Activated gamma-delta T cell treated with Interleukin-2 at 50 U/mL for 16 hours (primary cell): ENCODE measurements around the gene MRPL10.
A peak's percentile ranks its signal among the peaks of the same experiment; 100 is the strongest.

Experiments used
- DNase-seq: peaks from one replicate; pipeline ENCODE4 v3.0.0-alpha.2; 2020

Gene MRPL10

DNA sequence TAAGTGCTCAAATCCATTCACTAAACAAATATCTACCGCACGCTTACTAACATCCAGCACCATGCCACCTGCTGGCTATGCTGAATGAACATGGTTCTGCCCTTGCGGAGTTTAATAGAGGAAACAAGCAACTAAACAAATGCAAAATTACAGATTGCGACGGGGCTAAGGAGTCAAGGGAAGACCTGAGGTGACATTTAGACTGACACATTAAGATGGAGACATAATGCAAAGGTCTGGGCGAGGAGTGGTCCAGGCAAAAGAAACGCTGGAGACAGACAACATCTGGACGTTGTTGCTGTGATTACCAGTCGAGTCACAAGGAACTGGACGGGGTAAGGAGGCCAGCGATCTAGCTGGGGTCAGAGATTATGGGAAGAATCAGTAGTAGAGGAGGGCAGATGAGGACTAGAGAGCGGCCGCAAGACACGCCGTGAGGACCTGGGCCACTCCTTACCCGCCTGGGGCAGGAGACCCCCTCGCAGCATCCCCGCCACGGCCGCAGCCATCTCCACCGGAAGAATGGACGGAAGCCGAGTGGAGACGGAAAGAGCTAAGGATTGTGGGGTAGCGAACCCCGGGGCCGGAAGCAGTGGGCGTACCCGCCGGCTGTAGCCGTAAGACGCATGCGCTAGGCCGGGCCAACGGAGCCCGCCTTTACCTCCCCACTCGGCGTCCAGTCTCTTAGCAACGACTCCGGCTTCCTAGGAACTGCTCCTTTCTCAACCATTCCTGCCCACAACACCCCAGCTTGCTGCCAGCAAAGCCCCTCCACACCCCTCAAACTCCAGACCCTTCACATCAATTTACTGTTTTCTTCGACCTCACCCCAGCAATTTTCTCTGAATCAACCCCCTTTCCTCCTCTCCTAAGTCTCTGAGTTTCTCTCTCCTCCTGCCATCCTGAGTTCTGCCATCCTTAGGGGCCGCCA is at the start of gene MRPL10, which contains the start of gene LRRC46:
TSS of gene MRPL10 (minus strand) at position 539 of the 931 bp plus-strand sequence. CDS start at position 509, 30 bp downstream.
TSS of gene LRRC46 (plus strand) at position 668 of the 931 bp plus-strand sequence. CDS start 320 bp downstream, outside the sequence.
- peak; percentile 91 for DNase-seq

DNA sequence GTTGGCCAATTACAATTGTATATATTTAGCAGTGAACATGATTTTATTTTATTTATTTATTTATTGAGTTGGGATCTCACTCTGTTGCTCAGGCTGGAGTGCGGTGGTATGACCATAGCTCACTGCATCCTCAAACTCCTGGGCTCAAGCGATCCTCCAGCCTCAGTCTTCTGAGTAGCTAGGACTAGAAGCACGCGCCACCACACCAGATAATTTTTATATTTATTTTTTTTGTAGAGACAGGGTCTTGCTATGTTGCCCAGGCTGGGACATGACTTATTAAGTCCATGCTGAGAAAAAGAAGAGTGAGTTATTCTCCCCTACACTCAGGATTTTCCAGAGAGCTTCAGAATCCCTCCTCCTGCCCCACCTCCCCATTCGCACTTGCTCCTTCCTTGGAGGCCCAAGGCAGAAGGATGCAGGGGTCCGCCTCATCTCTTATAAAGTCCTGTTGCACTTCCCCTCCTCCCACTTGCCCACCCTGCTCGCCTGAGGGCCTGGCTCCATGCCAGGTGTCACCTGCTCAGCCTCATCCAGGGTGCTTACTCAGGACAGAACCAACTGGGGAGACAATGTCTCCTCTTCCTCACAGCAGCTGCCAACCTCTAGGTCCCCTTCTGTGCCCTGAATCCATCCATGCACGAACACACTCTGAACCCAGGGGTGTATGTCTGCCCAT is 48.6 kb upstream of the MRPL10 start:
- DNase-seq = no peak

DNA sequence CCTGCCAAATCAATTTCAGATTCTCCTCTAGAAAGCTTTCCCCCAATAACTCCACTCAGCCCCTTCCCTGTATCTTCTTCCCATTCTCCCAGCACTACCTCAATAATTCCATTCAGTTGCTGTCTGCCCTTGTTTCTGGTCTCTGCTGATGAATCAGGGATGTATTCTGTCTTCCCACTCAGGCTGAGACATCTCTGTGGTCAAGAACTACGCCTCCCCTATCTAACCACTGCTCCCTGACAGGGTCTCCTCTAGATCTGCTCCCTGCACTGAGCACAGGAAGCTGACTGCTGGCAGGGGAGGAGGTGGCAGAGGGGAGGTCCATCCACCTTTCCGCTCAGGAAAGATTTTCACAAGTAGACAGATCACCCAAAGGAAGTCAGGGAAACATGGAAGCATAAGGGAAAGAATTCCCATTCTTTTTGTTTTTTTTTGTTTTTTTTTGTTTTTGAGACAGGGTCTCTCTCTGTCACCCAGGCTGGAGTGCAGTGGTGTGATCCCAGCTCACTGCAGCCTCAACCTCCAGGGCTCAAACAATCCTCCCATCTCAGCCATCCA is 47.8 kb upstream of the MRPL10 start:
- no peak for DNase-seq

DNA sequence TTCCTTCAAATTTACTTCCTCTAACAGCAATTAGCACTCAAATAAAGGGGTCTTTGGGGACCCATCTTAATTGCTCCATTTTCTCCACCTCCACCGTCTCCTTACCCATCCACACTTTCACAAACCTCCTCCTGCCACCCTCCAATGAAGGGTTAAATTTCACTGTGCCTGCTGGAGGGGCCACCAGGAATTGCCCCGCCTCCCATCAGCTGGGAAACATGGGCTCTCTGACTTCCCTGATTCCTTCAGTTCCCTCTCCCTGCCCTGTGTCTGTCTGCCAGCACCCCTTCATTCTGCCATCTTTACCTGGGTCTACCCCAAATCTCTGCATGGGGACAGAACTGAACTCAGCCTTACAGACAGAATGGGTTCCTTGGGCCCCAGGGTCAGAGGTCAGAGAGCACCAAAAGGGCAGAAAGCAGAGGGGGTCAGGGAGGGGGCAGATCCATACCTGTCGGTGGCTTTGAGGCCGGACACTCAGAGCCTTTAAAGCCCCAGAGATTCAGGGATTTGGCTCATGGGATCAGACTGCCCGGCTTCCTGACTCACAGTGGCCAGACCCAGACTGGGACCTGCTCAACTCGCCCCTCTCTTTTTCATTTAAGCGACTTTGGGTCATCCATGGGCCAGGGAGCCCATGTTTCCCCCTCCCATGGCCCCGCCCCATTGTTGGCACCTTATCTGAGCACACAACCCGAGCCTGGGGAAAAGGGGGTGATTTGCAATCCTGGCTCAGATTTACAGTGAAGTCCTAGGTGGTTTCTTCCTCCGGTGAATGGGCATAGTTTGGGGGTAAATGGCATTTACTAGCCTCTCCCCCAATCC is 47.1 kb upstream of the MRPL10 start:
- DNase-seq = no peak

DNA sequence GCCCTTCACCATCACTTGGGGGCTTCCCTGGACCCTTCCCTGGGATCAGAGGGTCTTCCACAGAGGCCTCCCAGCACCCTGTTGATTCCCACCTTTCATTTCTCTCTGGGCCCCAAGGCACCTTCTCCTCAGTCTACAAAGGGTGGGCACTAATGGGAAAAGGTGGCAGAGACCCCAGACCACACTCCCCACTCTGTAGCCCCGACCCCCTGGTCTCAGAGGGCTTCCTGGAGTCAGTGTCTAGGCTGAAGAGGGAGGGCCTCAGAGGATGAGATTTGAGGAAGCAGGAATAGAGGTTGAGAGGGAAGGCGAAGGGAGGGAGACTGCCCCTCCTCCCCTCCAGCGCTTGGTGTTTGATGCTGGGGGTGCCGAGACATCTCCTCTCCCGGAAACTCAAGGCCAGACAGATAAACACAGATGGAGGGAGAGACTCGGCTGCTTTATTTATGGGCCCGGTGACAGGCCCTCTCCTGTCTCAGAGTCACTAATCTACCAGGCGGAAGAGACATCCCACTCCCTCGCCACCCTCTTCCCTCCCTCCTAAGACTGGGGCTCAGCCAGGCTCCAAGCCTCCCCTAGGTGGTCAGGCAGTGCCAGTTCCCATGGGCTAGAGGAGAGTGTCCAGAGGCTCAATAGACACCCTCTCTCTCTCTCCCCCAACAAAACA is 46.2 kb upstream of the MRPL10 start:
- DNase-seq = no peak

DNA sequence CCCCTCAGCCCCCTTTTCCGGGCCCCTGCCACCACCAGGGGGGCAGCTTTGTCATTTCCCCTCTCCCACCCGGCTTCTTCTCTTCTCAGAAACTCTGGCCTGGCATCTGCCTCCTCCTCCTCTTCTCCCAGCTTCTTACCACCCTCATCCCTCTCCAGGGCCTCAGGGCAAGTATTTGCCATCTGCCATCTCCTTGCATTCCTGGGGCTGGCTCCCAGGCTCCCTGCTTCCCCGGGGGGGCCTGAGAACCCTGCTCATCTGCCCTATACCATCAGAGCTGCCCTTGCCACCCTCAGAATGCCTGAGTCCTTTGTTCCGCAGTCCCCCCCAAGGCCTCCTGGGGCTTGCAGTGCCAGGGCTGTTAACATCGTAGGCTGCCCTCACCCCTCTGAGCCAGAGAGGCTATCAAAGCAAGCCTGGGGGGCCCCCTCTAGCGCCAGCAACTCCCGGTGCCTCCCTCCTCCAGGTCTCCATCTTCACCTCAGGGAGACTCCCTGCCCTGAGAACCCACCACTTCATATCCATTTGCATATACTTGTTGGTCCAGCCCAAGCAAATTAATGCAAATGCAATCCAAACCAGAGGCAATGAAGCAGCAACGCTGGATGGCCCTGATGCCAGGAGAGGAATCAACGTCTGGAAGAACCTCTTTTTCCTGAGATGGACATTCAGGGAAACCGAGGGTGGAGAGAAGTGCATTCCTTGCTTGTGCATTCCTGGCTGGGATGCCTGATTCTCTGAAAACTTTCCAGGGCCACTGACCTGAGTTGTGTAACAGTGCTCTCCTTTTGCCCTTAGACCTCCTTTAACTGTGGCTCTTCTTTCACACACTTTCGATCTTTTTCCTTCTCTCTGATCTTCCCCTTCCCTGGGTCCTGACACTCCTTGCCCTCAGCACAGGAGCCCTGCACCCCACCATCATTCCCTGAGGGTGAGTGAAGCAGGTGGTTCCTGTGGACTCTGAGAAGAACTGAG is 44.0 kb upstream of the MRPL10 start:
- DNase-seq = no peak

DNA sequence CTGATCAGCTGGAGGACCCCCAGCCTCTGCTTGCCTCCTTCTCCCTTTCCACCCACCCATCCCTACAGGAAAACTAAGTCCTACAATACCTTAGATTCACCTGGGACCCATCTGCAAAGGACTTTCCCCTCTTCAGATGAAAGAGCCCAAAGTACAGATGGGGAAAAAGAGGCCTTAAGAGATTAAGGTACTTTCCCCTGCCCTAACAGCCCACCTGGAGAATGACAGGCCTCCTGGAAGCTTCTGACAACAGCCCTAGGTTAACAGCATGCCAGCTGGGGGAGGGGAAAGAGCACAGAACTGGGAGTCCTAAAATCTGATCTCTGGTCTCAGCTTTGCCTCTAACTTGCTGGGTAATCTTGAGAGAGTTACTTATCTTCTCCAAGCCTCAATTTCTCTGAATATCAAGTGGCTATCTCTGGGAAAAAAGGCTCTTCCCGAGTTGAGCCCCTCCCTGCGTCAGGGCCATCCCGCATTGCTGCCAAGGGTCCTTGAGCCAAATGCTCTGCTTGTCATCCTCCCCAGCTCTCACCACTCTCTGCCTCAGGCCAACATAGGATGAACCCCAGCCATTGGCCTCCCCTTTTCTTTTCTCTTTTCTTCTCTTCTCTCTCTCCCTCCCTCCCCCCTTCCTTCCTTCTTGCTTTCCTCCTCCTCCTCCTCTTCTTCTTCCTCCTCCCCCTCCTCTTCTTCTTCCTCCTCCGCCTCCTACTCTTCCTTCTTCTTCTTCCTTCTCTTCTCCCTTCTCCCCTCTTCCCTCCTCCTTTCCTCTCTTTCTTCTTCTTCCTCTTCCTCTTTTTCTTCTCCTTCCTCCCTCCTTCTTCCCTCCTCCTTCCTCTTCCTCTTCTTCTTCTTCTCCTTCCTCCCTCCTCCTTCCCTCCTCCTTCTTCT is 42.1 kb upstream of the MRPL10 start:
- no peak for DNase-seq

DNA sequence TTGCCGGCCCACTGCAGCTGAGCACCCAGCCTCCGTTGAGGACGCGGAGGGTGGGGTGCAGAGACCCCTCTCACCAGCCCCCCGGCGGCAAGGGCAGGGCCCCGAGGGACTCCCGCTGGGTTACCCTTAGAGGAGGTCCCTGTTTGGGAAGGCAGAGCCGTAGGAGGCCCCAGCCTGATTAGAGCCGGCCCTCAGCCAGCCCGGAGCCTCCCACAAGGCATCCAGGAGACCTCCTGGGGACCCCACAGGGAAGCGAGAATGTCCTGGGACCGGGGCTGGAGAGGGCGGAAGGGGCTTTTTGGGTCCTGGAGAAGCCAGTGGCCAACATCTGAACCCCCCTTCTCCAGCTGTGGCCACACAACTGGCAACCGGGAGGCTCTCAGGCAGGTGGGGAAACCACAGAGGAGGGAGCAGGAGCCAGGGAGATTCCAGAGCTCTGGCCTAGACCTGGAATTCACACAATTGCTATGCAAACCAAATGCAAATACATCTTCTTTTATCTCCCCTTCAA is 41.4 kb upstream of the MRPL10 start:
- DNase-seq = no peak

DNA sequence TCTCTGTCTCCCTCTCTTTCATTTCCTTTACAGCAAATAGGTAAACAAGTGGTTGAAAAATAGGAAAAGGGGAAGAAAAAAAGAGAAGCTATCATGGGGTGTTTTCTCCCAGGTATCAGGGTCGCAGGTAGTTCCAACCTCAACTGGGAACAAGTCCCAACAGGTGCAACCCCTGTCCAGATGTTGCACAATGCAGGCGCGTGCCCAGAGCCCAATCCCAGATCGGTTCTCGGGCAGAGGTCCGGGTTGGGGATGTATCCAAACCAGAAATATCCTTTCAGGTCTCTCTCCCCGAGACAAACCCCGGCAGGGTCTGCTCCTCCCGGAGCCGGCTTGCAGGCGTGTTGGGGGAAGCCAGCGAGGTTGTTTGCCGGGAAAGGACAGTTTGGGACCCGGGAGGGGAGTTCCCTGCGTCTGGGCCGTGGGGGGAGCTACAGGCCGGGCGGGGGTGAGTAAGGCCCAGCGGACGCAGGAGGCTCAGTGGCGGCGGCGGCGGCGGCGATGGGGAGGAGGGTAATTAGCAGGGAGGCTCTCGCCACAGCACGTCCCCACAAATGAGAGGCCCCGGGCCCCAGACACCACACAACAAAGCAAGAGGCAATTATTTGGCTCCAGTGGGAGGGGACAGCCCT is 40.8 kb upstream of the MRPL10 start:
- no peak for DNase-seq

DNA sequence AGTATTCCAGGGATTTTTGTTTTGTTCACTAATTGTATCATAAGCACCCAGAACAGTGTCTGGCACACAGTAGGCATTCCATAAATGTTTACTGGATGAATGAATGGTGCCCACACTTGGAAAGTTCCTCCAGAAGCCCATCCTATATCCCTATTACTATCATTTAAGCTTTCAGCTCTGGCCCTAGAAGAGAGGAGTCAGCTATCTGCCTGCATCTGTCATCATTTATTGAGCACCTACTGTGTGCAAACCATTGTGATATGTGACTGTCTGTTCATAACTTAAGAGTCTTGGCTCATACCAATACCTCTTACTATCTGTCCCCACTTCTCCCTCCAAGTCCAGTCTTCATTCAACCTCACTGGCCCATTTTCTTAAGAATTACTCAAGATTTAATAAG is 39.7 kb upstream of the MRPL10 start:
- DNase-seq = no peak

DNA sequence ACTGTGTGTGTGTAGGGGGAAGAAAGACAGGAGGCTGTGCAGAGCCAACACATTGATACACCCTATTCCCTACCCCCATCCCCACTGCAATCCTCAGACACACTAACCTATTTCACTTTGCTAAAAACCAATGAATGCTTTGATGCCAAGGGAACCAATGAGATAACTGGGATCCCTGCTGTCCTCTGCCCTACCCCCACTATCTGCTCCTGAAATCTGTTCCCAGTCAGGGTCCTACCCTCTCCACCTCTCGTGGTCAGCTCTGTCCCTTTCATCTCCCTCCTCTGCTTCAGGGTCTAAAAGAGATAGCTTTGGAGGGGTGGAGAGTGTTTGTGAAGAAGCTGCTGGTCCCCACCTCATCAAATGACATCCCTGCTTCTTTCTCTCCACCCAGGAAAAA is 38.7 kb upstream of the MRPL10 start:
- DNase-seq = no peak

DNA sequence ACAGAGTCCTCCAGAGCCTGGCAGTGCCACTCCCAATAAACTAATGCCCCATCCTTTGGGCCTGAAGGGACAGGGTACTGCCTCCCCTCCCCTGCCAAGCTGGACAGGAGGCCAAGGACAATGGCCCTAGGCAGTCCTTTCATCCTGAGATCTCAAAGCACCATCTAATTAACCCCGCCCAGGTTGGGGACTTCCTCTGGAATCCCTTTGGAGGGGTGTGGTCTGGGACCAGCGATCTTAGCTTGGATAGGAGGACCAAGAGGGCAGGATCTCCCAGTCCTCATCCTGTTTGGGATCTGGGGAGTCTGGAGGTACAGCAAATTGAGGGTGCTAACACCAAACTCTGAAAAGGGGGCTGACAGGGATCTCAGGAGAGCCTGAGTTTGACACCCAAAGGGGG is 37.8 kb upstream of the MRPL10 start:
- no peak for DNase-seq

DNA sequence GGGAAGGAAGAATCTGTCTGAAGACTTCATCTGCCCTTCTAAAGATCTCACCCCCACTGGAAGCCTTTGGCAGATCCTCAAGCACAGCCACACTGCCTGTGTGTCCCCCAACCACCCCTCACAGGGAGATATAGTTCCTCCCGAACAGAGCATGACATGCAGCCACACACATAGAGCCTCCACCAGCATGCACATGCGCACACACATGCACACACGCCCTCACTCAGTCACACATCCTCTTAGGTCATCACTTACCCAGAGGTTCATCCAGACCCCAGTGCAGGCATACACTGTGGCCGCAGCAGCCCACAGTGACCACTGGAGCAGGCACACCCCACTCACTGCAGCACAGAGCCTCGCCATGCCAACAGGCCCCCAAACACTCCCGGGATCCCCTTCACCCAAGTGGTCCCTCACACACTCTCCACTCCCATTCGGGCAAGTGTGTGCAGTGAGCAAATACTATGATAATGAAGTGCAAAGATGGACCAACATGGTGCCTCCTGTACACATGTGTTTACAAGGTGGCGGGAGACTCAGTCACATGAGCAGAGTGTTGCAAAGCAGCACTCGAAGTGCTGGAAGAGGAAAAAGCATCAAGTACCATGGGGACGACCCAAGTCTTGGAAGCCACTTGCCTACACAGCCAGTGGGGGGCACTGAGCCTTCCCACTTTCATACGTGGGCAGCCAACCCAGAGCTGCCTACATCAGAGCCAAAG is 36.6 kb upstream of the MRPL10 start:
- DNase-seq = no peak

DNA sequence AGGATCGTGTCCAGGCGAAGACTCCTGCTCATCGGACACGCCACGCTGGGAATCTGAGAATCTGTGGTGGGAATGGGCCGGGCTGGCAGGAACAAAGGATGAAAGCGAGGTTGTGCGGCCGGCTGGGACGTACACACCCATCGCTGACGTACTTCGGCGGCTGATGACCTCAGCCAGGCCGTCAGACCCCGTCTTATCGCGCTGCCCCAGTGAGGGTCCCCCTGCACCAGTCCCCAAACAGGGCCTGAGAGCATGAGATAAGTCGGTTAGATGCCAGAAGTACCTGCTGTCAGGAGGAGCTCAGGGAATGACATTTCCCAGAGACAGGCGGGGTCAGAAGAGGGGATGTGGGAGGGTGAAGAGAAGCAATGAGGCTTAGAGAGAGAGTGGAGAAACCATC is 35.6 kb upstream of the MRPL10 start:
- no peak for DNase-seq

DNA sequence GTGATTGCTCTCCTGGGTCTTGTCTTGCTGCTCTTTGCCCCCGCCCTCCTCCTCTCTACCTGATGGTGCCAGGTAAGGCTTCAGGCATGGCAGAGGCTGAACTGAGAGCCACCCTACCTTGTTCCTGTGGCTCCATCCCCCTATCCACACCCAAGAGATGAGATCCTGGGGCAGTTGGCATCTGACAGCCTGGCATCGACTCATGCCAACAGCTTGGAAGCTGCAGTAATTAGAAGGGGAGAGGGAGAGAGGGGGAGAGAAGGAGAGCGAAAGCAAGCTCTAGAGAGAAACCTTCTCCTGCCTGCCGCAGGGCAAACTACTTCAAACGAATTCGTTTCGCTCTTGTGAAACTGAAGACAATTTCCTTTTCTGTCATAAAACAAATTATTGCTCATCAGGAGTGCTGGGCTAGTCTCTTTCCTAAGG is 33.5 kb upstream of the MRPL10 start:
- DNase-seq = no peak

DNA sequence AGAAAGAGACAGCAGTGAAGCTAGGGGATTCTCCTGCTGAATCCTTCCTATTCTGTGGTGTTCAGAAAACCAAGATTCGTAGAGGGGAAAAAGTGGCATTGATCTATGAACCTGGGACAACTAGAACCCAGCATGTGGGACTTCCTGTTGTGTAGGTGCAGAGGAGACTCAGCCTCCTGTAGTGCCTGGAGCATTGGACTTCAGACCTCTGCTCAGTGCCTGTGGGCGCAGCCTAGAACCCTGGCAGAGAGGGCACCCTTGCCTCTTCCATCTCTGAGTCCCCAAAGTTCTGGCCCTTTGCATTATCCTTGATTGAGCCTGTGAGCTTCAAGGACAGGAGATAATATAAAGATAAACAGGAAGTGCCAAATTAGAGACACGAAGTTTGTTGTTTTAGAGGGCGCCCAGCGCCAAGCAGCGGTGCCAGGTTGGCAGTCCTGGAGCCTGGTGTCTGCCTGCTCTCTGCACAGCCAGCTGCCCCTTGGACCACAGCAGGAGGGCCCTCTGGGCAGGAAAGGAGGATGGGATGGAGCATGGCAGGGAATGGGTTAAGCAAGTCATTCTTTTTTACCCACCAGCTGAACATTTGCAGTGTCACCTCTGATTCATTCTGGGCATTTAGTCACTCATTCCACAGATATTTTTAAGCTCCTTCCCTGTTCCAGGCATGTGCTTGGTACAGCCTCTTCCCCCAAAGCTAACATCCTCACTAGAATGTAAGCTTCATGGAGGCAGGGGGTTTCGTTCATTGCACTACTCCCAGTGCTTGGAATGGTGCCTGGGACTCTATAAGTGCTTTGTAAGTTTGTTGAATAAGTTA is 31.5 kb upstream of the MRPL10 start:
- DNase-seq = no peak

DNA sequence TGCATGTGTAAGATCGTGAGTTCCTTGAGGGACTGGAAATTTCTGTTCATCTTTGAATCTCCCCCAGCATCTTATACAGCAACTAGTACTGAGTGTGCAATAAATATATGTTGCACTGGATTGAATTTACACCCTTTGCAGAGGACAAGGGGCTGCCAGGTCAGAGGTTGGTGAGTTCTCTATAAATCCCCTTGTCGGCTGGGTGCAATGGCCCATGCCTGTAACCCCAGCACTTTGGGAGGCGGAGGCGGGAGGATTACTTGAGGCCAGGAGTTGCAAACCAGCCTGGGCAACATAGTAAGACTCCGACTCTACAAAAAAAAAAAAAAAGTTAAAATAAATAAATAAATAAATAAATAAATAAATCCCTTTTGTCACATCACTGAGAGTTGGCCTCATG is 29.0 kb upstream of the MRPL10 start:
- DNase-seq = no peak
